Erythroblast (primary cell): ENCODE measurements around the gene GAK.

Source experiments
- GATA1 ChIP-seq: IDR thresholded peaks from 2 replicates; pipeline ENCODE4 v1.6.1; 2011; ENCODE audit warnings: low read depth, mild to moderate bottlenecking, control low read depth, low read length, moderate library complexity
- POLR2A ChIP-seq: IDR thresholded peaks from 2 replicates; pipeline ENCODE4 v1.6.1; 2011; ENCODE audit warnings: mild to moderate bottlenecking, low read length

DNA sequence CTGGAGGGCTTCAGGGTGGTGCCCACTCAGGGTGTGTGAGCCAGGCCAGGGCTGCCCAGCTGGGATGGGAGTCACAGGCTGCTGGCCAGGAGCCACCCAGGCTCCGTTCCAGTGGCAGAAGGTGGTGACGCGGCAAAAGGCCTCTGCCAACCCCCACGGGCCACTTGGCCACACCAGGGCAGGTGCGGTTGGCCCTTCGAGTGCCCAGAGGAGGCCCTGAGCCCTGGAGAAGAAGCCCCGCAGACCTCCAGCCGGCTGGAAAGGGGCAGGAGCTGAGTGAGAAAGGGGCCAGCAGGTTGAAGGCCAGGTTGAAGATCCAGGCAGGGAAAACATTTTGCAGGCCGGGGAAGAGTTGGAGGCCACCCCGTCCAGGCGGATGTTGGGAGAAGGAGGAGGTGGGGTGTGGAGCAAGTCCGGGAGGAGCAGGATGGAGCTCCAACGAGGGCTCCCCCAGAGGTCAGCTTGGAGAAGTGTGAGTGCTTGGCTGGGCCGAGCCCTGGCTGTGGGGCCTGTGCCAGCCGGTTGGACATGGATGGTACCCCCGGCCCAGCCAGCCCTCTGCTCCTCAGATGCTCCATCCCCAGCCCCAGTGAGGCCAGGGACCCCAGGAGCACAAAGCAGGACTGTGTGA is 103.4 kb downstream of the GAK start:
- TF ChIP-seq POLR2A (no peak), GATA1 (no peak)
